Amygdala (tissue), 56 donors: ENCODE data around the gene USP3.

ENCODE experiments used
- DNase-seq, 56 donors: peaks; one replicate each; lab custom pipeline; 2025; lab: John Stamatoyannopoulos, UW

Gene USP3

DNA sequence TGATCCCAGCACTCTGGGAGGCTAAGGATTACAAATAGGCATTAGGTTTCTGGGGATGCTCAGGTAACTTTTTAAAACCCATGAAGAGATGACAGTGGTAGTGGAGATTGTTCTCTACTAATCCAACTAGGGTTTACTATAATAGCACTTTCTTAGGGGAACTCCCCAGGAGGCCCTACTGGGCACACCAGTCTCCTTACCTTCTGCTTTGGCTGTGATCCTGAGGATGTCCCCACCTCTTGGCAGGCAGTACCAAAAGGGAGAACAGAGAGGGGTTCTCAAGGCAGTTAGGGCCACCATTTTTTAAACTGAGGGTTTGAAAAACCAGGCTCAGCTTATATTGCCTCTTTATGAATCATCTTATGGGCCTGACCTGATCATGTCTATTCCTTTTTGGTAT is 77.8 kb downstream of the USP3 start:
- no peak for DNase-seq

DNA sequence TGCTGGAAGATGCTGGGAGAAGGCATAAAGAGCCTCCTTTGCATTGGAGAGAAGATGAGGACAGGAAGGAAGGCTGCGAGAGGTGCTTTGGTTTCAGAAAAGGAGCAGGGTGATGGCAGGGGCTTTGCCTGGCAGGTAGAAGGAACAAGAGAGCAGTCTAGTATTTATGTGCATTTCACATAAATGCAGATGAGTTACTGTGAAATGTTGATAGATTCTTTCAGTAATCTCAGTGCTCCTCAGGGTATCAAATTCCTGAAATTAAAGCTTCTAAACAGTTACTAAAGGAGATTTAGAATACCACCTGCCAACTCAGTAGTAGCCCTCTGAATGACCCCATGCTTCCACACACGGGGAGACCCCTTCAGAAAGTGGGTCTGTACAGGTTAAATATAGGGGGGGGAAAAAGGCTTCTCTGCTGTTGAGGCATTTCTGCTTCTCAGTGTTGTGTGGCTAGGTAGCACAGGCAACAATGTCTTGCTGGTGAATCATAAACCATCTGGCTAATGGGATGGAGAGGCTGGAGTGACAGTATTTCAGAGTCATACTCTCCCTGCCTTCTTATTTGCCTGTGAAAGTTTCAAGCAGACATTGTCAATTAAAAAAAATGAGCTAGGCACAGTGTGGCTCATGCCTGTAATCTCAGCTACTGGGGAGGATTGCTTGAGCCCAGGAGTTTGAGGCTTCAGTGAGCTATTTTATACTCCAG is 78.5 kb downstream of the USP3 start:
- DNase-seq: no peak

DNA sequence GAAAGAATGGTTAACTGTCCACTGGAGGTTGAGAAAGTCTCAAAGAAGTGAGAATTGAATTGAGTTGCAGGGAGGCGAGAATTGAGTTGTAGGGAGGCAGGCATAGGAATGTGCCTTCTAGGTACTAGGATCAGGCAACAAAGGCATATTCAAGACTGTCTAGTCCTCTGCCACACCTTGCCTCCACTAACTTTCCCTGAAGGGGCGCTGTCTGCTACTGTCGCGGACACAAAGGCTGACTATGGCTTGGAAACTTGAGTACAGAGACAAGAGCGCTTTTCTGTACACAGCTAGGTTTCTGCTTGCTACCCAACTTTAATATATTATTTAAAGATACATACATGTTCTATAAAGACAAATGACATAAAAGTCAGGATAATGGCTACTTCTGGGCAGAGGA is 82.4 kb downstream of the USP3 start:
- DNase-seq: no peak

DNA sequence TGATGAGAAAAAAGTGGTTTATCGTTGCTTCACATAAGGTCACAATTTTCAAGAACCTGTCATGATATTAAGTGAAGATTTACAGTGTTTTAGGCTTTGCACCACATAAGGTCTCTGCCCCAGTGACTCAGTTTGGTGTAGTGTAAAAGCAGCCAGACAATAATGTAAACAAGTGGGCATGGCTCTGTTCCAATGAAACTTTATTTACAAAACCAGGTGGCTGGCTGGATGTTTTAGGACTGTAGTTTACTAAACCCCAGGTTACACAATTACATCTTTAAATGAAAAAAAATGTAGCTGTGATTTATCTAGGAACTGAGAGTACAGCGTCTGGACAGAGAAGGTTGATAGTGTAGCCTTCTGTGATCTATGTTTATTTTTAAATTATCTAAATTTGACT is 83.1 kb downstream of the USP3 start:
- DNase-seq: no peak

DNA sequence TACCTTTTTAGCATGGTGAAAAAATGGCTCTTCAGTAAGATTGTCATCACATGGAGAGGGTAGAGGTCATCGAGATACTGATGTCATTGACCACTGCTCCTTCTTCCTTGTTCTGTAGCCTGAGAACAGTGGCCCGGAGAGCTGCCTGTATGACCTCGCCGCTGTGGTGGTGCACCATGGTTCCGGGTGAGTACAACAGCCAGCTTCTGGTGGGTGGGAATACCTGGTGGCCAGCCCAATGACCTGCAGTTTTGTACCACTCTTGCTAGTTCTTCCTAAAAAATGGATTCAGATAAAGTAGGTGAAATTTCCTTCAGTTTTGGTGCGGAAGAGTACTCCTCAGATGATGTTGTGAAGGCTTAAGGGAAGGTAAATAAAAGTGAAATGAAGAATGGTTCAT is 84.4 kb downstream of the USP3 start:
- no peak for DNase-seq

DNA sequence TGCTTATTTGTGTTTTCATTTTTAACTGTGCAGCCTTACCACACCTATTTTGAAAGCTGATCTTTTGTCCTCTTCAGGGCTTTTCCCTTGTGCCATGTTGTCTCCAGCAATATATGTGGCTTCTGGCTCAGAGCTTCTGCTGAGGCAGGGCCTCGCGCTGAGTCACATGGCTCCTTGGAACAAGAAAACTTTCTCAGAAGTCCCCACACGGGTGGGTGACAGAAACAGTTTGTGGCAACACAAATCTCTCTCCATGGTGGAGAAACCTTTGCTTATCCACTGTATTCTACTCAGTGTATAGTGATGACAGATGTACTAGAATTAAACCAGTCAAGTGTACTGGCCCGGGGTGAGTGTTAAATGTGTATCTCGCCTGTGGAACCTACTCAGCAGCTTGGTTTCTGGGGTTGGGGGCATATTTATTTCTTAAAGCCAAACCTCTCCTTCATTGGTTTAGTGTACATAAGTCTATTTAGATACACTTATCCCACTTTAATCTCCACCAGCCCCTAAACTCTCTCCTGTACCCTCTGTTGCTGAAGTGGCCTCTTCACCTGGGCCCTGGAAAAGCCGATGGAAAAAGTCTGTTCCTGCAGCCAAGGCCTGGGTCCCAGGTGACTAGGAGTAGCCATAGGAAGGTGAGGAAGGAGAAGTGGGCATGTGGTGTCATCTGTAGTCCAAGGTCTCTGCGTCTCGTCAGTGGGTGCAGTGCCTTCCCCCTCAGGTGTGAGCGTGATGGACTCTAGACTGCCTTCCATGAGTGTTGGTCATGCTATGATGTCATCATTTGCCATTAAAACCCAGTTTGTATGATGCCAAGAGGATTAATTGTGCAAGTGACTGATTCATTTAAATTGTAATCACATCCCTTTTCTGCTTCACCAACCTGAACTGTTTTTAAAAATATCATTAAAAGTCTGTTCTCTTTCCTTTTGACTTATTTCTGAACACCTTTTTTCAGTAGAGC is 89.6 kb downstream of the USP3 start:
- no peak for DNase-seq

DNA sequence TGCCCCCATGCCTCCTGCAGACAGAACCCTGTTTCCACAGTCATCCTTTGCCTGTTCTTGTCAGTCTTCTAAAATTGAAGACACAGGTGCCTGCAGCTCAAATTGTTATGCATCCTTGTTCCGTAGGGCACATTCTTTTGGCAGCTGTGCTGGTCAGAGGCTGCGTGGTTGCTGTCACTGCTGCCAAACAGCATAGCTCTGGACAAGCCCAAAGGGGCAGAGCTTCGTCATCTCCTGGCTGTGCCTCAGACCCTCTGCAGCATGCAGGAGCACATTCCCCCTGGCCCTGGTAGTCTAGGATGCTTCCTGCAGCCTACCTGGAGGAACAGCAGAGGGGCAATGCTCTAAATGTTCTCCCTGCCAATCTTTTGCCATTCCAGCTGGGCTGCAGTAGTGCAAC is 90.7 kb downstream of the USP3 start:
- peak in 4 of 56 donors; percentile 11 to 42 (median 31) for DNase-seq

DNA sequence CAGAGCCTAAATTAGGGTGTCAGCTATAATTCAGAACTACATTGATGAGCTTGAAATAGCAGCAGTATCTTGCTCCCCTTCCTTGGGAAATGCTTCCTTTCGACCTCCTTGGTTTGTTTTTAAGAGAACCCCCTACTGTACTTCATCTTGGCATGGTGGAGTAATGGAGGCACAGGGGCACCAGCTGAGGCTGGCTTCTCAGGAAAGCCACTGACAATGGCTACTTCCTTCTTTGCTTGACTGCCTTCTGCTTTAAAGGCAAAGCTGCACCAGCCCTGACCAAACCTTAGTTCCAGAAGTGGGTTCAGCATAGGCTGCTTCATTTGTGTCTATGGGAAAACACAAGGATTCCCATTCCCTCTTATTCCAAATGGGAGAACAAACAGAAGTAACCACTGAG is 91.3 kb downstream of the USP3 start:
- no peak for DNase-seq

DNA sequence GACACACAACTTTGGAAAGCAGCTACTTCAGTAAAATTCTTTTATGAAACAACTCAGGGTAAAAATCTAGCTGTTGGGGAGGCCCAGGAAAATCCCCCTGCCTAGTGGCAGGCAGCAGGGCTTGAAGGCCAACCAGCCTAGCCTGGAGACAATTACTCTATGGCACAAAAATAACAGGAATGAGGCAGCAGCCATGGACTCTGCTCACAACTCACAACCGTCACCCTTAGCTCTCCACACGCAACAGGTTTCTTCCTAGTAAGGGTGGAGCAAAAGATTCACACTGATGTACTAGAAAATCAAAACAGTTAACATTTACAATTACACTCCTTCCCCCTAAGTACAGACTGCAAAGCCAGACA is 92.3 kb downstream of the USP3 start:
- DNase-seq: no peak

DNA sequence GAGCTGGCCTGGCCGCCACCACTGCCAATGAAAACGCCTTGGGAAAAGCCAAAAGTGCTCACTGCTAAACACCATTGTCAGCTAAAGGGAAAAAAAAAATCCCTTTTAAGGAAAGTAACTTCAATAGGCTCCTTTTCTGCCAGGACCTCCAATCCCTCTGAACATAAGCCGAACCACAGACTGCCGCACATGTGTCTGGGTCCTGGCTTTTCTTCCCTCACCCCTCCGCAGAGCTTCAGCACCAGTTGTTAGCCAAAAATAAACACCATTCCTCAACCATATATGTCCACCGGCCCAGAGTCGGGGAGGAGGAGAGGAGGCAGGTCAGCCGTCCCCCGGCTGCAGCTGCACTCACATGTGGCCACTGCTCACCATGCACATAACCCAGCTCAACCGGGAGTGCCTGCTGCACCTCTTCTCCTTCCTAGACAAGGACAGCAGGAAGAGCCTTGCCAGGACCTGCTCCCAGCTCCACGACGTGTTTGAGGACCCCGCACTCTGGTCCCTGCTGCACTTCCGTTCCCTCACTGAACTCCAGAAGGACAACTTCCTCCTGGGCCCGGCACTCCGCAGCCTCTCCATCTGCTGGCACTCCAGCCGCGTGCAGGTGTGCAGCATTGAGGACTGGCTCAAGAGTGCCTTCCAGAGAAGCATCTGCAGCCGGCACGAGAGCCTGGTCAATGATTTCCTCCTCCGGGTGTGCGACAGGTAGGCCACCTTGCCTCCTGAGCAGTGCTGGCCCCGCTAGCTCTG is 92.8 kb downstream of the USP3 start, which contains the start of gene FBXL22:
FBXL22 (plus strand) TSS at position 350 of the 753 bp plus-strand sequence; CDS start at position 356, 6 bp downstream.
- DNase-seq: peak in 4 of 56 donors; percentile 12 to 19 (median 15)

DNA sequence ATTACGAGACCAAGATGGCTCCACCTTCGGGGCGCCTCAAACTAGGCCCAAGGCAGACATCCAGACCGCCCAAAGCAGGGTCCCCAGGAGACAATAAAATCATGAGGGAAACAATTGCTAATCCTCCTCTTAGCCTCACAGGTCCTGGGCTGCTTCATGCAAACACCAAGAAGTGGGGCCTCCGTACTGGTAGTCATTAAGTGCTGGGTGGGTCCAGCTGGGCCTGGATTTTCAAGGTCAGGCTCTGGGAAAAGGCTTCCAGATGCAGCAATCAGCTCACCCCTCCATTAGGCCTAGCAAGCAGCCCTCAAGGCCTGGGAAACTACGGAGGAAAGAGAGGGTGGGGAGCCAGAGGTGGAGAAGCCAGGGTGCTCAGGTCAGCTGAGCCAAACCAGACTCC is 93.4 kb downstream of the USP3 start:
- no peak for DNase-seq

DNA sequence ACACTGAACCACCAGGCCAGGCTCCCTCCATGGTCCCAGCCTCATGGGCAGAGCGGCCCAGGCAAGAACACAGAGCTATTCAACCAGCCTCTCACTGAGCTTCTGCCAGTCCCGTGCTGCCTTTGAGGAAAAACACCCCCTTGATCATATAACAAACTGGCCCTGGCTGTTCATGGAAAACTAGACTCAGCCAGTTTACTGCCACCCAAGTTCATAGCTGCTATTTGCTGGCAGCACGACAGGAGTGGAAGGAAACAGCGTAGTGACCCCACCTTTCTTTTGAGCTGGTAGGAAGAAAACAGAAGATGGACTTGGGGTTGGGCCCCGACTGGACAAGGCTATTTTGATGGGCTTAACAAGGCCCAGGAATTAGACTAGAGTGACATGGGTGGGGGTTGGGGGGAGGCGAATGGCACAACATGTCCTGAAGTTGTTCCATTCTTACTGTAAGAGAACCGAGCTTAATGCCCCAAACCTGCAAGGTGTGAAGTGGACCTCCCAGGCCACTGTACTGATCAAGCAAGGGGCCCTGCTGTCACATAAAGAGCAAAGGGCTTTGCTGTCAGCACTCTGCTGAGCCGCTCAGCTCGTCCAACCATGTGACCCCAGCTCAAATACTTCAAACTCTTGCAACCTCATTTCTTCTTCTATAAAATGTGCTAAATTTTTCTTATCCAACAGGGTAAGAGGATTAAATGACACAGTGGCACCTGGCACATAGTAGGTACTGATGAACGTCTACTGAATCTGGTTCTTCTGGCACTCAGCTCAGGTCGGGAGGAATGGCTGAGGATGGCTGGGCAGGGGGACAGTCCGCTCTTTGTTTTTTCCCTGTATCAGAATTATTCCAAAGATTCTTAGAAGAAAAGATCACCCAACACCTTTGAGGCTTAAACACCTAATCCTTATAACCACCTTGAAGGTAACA is 94.3 kb downstream of the USP3 start:
- peak in 4 of 56 donors; percentile 17 to 46 (median 30) for DNase-seq

DNA sequence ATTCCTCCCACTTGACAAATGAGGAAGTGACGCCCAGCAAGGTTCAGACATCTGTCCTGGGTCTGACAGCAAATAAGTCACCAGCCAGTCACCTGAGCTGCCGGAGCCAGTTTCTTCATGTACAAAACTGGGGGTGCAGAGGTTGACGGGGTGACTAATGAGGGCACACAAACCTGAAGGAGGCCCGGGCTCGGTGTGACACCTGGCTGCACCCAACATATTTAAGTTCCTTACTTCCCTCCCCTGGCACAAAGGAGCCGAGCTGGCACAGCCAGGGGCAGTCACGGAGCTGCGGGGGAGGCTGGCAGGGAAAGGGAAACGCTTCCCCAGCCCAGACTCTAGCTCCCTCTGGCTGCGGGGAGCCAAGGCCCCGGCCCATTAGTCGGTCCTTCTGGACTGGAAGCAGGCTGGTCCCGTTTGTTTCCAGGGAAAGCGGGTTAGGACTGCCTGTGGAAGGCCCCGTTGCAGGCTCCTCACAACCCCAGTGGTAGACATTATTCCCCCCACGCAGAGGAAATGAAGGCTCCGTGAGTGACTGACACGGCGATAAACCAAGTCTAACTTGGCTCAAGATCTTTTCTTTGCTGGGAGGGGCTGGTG is 95.1 kb downstream of the USP3 start:
- DNase-seq: peak in 41 of 56 donors; percentile 33 to 80 (median 54)

DNA sequence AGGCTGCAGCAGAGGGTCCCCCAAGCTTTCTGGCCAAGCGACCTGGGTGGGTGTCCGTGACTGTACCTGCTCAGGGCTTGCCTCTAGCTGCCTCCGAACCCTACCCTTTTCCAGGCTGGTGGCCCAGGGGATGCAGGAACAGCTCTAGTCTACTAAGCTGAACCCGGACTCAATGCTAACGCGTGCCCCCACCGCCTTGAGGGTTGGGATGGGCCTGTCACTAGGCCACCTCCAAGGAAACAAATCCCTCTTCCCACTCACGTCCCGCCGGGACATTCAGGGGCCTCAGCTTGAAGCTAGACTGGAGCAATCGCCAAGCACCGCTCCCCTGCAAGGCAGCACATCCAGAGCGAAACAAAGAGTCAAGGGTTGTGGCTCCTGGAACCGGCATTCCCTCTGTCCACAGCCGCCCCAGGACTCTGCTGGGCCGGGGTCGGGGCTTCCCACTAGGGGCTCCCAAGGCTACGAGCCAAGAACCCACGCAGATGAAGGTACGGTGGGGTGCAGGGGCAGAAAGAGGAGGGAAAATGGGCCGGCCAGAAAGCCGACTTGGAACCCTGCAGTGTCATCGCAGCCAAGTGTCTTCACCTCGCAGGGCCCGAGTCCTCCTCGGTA is 95.7 kb downstream of the USP3 start:
- peak in 9 of 56 donors; percentile 40 to 71 (median 62) for DNase-seq

DNA sequence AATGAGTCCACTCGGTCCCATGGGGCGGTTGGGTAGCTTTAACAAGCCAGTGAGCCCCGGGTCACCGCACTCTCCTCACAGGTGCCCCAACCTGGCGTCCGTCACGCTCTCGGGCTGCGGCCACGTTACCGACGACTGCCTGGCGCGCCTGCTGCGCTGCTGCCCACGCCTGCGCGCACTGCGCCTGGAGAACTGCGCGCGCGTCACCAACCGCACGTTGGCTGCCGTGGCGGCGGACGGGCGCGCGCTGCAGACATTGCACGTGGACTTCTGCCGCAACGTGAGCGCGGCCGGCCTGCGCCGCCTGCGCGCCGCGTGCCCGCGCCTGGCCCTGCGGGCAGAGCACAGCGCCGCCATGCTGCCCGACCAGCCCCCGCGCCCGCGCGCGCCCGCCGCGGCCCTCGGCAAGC is 96.2 kb downstream of the USP3 start:
- peak in 54 of 56 donors; percentile 41 to 92 (median 78) for DNase-seq

DNA sequence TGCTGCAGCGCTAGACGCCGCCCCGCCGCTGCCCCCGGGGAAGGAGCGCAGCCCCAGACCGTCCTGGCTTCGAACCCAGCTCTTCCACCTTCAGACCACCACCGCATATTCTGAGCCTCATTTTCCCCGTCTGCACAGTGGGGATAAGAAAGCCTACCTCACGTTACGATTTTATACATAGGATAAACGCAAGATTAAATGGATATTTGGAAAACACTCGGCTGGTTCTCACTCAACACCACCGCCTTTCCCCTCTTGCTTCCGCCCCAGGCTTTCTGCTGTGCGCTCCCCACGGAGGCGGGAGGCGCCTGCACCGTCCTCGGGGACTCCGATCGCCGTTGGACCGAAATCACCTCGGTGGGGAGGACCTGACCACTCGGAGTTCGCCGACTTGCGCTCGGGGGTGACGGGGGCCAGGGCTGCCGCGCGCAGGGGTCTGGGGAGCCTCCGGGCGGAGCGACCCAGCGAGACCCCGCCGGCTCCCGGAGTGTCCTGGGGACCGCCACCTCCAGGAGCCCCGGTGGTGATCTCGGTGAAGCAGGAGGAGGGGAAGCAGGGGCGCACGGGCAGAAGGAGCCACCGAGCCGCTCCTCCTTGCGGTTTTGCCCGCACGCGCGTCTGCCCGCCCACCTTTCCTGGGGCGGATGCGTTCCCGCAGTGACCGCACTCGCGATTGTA is 96.8 kb downstream of the USP3 start:
- peak in 15 of 56 donors; percentile 23 to 67 (median 49) for DNase-seq

DNA sequence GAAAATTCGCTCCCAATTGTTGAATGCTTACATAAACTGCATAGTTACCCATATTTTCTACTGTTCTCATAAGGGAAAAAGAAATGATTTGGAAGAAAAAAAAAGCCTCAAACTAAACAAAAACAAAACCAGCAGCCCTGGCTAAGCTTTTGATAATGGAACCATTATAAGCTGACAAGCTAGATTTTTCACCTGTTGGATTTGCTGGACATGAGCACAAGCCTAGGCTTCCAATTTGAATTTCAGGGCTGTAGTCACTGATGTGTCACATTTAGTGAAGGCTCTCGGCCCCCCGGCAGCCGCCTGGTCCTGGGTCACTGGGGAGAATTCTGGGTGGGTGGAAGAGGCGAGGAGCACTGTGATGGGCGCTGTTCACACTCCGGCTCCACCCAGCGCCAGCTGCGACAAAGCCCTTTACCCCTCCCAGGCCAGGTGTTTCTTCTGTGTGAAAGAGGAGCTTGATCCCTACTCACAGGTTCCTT is 97.4 kb downstream of the USP3 start:
- peak in 1 of 56 donors; percentile 25 for DNase-seq

DNA sequence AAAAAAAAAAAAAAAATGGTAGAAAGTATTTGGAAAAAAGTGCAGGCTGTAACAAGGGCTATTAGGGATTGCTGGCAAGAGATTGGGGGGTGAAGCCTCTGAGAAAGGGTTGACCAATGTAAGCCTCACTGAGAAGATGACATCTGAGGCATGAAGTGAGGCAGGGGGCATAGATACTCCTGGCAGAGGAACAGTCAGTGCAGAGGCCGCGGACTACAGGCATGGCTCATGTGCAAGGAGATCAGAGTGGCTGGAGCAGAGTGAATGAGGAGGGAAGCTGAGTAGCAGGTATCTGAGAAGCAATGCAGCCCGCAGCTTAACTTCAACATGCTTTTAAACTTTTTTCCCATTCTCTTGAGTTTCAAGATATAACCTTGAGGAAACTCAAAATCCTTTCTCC is 98.2 kb downstream of the USP3 start:
- DNase-seq: no peak
